Ureter (tissue), 1 donor: ENCODE data around the gene ADAD2. TPM values are rescaled to one million over a fixed set of nuclear protein-coding genes. Genes with fewer than 3 reads are reported as not detected.
"Not testable (repeated sequence)": the region's sequence is repeated elsewhere in the genome, so short reads cannot be mapped to it uniquely, and the experiment has no call there.

Experiments
- DNase-seq: peaks from one replicate; pipeline ENCODE4 v3.0.0-alpha.2; 2020; ENCODE audit warnings: low spot score
- total RNA-seq: library from RNA; stranded (reverse); gene quantifications from one replicate; pipeline ENCODE4 v1.2.4, GENCODE V29; 2023
- donor health status: DM: yes; HTN: yes; CAD: no.

The ADAD2 gene
- total RNA-seq, 1 donor from 2014 or later = 0.42 TPM

- no peak for DNase-seq
Observed at GRCh38 chr16:84195201-84196093, 4.5 kb downstream of the ADAD2 start.

DNA sequence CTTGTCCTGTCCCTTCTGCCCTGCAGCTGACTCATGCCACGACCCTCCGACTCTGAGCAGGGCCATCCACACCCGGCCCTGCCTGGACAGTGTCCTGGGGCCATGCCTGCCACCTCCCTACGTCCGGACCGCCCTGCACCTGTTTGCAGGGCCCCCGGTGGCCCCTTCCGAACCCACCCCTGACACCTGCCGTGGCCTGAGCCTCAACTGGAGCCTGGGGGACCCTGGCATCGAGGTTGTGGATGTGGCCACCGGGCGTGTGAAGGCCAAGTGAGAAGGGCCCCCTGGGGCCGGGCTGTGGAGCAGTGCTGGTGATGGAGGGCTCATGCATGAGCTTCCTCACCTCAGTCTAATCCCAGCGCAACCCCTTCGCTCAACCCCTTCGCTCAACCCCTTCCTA, 5.1 kb downstream of the ADAD2 start:
- DNase-seq = no peak

GRCh38 chr16:84196727-84197394, 5.9 kb downstream of the ADAD2 start:
- DNase-seq = peak; percentile 77

DNA sequence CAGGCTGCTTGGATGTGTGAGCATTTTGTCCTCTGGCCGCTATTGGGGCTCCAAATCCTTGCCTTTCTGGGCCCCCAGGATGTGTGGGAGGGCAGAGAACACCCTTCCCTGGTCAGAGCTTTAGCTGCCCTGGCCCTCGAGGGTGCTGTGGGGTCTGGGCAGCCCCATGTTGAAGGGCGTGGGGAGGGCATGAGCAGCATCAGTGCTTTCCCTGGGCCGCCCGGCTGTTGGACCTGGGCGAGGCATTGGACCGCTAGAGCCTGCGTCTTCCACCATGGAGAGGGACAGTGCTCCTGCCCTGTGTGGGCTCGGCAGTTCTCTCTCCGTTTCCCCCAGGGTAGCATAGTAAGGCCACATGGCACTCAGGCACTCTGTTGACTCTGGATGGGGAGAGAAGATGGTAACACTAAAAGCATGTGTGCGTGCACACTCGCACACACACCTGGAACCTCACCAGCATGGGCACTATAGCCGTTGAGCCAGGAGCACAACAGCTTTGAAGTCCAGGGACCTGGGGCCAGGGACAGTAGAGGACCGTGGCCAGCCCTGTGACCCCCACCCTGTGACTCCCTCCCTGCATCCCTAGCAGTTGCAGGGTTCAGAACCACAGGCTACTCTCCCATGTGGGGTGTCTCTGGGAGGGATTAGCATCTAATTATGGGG, 6.6 kb downstream of the ADAD2 start:
- DNase-seq = no peak

DNA sequence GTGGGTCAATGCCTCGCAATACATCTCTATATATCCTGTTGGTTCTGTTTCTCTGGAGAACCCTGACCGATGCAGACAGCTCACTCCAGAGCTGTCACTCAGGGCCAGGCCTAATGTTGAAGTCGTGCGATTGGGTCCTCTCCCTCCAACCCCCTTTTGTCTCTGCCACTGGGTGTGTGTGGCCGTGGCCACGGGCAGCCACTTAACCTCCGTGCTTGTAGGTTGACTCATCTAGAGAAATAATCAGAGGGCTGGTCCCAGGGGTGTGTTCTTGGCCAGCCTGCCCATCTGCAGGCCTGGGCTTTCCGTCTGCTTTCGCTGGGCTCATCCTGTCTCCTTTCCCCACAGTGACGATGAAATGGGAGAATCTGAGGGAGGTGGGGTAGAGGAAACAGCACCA, 7.4 kb downstream of the ADAD2 start:
- DNase-seq = no peak

GRCh38 chr16:84199097-84199496, 8.1 kb downstream of the ADAD2 start:
- no peak for DNase-seq

DNA sequence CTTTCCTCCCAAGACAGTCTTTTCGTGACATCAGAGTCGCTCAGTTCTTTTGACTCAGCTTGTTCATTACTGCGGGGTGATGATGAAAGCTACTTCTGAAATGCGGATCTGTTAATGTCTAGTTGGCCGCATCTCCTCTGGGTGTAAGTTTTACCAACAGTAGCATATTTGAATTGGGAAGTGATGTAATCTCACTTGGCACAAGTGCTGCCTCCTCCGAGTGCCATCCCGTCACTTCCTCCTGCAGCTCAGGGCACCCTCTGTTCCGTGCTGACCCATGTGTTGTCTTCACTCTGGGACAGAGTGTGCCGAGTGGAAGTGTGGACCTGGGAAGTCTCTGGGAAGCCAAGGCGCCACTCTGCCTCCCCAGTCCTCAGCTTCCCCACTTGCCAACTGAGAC, 8.9 kb downstream of the ADAD2 start:
- DNase-seq = no peak

GRCh38 chr16:84204551-84204950, 13.6 kb downstream of the ADAD2 start:
- not testable (repeated sequence) for DNase-seq

DNA sequence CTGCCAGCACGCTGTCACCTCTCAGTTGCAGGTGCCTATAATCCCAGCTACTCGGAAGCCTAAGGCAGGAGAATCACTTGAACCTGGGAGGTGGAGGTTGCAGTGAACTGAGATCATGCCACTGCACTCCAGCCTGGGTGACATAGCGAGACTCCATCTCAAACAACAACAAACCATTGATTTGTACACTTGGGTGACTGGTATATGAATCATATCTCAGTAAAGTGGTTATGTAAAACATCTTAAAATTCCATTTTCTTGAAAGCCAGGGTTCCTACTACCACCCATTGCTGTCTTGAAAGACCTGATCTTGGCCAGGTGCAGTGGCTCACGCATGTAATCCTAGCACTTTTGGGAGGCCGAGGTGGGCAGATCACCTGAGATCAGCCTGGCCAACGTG, 14.2 kb downstream of the ADAD2 start:
- DNase-seq = not testable (repeated sequence)

GRCh38 chr16:84205976-84206691, 15.2 kb downstream of the ADAD2 start:
- DNase-seq = no peak

DNA sequence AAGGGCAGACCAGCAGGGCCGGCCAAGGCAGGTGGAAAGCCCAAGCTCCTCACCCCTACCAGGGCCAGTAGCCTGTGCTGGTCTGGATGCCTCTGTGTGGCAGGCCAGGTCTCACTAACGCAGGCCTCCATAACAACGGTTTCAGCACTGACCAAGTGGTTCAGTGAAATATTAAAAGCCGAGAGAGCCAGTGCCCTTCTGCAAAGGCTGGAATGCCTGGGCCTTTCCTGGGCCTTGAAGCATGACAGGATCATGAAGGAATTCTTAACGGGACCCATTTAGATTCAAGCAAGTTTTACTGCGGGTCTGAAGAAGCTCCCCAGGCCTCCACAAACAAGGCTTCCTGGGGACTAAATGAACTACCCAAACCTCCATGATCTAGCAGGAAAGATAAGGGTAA, 16.3 kb downstream of the ADAD2 start:
- no peak for DNase-seq

DNA sequence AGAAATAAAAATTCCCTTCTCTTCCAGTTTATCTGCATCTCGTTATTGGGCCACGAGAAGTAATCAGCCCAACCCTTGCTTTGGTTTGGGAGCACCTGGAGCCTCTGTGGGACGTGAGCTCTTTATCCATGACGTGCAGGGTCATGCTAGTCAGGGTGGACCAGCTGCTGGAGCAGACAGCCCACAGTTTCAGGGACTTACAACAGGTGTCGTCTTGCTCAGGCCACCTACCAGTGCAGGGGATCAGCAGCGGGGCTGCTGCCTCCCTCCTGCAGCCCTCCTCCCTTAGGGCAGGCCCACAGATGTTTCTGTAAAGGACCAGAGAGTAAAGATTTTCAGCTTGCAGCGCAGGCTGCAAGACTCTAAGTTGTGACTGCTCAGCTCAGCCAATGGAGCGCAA, 16.9 kb downstream of the ADAD2 start:
- DNase-seq = no peak

GRCh38 chr16:84209989-84210388, 19.0 kb downstream of the ADAD2 start:
- DNase-seq = no peak

- DNase-seq = no peak
Observed at GRCh38 chr16:84212154-84212553, 21.2 kb downstream of the ADAD2 start.

GRCh38 chr16:84212631-84213030, 21.7 kb downstream of the ADAD2 start:
- DNase-seq = no peak

DNA sequence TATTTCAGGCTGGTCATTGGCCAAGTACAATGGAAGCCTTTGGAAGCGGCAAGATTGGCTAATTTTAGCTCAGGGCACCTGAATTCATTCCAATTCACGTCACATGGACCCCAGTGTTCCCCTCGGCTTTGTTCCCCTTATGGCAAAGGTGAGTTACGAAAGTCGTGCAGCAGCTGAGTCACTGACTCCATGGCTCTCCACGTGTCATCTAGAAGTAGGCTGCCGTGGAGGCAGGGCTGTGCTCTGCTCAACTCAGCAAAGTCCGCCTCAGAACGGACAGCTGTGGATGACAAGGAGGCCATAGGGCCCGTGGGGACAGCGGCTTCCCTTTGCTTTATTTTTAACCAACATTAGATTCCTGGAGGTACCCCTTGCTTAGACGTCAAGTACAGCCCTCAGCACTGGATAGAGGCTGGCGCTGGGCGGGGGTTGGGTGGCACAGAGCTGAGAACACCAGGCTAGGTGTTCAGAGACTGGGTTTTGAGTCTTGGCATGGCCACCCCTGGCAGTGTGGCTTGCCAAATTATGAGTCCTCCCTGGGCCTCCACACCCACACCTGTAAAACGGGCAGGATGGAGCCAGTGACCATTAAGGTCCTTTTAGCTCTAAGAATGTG, 23.6 kb downstream of the ADAD2 start:
- no peak for DNase-seq

GRCh38 chr16:84215531-84215930, 24.6 kb downstream of the ADAD2 start:
- DNase-seq = no peak

DNA sequence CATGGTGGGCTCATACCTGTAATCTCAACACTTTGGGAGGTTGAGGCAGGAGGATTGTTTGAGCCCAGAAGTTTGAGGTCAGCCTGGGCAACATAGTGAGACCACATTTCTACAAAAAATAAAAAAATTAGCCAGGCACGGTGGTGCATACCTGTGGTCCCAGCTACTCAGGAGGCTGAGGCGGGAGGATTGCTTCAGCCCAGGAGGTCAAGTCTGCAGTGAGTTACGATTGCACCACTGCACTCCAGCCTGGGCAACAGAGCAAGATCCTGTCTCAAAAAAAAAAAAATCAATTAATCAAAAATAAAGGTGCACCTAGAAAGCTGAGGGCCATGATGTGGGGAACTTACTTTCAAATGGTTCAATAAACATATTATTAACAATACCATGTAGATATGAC, 25.2 kb downstream of the ADAD2 start:
- DNase-seq = not testable (repeated sequence)

GRCh38 chr16:84218176-84218823, 27.3 kb downstream of the ADAD2 start:
- no peak for DNase-seq

DNA sequence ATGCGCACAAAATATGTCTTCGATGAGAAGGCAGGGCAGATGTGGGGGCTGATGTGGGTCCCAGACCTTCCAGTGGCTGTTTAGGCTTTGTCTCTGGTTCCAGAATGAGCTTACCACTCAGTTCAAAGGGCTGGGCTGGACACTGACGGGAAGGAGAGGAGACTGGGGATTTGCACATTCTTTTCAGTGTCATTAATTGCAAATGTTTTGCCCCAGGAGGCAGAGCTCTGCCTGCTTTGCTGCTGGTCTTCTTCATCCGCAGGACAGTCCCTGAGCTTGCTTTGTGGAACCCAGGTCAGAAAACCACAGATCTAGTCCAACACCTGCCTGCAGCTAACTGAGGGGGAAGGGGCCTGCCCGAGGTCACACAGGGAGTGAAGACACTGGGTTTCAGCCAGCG, 28.0 kb downstream of the ADAD2 start:
- DNase-seq = no peak

DNA sequence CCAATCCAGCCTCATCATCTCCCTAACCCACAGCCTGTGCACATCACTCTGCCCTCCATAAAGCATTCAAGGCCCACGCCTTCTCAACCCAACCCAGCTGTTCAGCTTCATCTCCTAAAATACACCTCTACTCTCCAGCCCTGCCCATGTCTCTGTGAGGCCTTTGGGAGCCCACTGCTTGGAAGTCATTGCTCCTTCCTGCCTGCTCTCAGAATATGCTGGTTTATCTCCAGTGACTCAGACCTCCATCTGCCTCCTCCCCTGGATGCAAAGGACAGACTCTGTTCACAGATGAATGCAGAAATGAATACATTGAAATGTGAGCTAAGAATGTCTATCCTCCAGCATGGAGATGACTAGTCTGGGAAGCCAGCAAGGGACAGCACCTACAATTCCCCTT, 29.9 kb downstream of the ADAD2 start:
- DNase-seq = no peak
